ENCODE results near the gene NKD2.

Gene NKD2

DNA sequence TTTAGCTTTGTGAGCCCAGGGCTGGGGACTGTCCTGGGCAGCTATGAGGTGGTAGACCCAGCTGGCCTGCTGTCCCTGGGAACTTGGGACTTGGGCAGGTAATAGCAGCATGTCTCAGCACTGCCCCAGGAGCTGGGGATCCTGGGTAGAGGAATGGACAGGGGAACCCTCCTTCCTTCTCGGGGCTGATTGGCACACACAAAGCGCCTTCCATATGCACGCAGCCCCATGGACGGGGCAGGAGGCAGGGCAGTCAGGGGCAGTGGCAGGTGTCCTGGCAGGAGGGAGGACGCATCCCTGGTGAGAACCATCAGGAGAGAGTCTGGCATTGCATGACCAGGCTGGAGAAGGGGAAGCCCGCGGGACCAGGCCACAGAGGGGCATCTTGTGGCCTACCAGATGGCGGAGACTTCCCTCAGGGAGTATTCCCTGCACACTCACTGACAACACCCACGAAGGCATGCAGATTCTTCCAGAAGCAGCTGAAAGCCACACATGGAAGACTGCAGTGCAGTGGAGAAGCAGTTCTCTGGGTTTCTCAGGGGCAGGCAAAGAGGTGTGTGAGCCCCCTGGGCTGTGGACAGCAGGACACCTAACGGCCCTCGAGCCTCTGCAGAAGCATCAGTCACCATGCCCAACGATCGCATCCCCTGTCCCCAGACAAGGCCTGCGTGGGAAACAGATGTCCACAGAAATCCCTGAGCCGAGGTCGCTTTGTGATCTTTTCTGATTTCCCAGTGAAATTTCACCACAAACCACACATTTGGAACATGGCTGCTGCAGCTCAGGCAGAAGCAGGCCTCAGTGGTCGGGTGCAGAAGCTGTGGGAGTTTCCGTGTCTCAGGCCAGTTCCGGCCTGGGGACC lies 7.0 kb upstream of the NKD2 start:
- no peak for DNase-seq

DNA sequence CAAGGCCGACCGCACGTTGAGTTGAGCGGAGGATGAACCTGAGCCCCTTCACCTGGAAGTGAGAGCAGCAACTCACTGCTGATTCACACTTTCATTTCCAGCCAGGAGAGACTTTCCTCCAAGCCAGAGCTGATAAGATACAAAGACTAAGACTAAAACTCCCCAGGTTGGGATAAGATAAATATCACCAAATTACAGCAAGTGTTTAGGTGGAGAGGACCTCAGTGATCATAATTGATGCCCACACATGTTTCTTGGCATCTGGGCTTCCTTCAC lies 6.4 kb upstream of the NKD2 start:
- DNase-seq = no peak

DNA sequence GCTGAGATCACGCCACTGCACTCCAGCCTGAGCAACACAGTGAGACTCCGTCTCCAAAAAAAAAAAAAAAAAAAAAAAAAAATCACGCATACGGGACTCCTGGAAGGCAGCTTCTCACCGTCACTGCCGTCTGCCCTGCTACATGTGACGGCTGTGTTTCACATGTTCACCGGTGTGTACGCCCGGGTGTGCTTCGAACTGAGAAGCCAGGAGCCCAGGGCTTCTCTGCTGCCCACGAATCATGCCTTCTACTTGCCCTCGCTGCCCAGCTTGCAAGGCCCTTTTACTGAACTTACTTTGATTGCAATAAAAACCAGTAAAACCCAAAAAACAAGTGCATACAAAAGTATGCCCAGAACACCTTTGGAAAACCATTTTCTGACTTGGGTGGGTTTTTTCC lies 5.8 kb upstream of the NKD2 start:
- no peak for DNase-seq

DNA sequence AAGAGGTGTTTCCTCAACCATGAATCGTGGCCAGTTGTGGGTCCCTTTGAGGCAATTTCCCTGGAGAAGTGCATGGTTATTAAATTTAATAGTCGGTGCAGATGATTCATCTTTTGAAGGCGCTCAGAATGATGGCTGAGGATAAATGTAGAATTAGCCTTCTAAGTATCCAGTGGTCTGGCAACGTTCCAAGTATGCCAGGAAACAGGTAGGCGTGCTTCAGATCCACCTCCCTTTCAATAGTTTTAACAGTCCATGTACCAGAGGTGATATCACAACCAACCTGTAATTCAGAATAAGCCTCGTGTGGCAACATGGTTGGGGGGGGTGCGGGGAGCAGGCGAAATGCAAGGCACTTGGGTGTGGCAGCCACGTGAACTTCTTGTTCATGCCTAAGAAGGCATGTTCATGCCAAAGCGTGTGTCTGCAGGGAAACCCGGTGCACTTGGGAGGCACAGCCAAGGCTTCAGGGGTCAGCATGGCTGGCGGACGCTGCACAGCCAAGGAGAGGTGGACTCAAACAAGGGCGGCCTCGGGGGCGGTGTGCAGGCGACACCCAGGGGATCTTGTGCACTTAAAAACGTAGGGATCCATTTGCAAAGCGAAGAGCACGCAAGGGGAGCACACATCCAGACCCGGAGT lies 5.2 kb upstream of the NKD2 start:
- no peak for DNase-seq

DNA sequence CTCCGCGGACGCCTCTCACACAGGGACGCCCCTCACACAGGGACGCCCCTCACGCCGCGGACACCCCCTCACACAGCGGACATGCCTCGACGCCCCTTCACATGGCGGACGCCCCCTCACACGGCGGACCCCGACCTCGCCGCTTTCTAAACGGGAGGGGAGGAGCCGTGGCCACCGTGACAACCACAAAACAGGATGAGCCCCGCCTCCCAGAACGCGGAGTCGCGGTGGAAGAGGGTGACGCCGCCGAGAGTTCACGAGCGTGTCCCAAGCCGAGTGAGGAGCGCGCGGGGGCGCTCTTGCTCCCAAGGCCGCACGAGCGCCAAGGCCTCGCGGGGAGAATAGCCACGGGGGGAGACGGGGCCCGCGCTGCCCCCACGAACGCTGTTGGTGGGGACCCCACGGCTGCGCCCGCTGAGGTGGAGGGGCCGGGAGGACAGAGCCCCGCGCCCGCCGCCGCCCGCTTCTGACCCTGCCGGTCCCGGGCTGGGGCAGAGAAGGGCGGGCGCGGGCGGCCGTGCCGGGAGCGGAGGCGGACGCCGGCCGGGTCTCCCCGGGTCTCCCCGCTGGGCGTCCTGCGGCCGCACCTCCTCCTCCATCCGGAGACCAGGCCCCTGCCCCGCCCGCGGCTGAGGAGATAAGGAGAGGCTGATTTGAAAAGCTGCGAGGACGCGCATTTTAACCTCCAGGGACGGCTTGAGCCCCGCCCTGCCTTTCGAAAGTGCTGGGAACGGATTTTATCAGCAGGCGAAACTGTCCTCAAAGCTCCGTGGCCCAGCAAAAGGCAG lies 3.9 kb upstream of the NKD2 start:
- peak in 1 of 2 donors; percentile 32 for DNase-seq

DNA sequence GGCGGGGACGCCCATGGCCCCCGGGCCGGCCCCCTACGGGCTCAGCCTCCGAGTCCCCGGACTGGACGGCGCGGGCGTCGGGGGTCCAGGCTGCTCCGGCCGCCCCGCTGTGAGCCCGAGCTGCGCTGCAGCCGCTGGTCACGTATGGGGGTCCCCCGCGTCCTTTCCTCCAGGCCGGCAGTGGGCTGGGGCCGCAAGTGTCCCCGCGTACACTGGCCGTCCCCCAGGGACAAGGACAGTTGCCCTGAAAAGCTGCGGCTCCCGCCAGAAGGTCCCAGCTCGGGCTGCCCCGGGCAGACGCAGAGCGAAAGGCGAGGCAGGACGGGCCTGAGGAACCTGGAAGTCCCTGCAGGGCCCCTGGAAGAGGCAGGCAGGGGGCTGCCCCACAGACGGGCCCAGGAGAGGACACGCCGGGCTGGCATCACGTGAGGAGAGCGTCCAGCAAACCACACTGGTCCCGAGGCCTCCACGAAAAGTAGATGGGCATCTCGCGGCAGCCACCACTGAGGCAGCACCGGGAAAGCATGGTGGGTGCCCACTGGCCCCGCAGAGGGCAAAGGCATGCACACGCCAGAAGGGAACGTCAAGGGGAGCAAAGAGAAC lies 3.3 kb upstream of the NKD2 start:
- no peak for DNase-seq

DNA sequence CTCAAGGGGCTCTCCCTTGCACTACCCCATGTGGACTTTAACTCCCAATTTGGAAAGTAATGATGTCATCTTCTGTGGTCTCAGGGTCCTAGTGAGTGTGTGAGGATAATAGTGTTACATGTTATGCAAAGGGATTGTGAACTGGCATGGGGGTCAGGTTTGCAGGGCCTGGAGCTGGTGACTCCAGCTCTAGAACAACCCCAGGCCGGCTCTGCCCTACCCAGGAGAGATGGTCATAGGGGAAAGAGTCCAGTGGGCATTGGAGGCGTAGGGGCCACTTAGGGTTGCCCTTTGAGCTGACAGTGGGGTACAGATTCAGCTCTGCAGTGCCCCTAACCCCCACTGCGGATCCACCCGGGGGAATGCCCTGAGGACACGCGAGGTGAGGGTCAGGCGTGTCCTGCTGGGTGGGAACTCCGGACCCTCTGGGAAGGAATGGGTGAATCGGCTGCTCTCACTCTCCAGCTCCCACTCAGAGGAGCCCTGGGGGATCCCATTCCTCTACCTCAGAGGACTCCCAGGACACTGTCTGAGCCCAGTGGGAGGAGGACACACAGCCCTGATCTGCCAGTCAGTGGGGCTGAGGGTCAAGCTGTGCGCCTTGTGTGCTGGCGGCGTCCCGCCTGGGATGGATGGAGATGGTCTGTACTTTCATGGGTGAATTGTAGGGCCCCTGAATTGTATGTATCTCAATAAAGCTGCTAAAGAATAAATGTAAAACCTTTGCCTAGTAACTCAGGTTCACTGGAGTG lies 2.5 kb upstream of the NKD2 start:
- DNase-seq = no peak

DNA sequence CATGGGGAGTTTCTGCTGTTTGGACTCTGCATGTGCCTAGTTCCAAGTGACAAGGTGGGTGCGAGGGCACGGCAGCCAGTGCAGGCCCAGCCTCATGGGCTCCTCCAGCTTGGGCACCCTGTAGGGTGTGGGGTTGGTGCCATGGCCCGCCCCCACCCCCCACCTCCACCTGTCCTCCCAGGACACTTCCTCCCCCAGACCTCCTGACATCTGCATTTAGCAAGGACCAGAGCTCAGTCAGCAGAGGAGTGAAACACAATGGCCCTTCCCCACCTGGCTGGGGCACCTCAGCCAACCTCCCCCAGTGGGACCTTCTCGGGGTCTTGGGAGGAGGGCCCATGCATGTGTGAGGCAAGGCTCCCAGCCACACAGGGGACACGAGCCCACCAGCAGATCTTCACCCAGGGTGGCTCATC lies 1.9 kb upstream of the NKD2 start:
- DNase-seq = no peak

DNA sequence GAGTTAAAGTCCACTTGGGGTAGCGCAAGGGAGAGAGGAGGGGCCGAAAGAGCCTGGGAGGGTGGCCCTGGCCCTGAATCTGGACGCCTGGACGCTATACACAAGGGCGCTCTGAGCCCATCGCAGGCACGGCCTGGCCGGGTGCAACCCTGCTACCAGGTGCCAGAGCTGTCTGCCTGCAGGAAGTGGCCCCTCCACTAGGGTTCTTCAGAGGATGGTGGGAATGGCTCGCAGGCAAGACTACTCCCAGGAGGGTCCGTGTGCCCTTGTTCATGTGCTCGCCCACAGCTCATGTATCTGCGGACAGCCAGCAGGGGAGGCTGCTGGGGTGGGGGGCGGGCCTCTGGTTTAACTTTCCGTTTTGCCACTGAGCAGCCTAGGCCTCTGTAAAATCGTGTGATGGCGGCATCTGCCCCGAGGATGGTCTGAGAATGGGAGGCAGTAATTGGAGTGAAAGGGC lies 1.4 kb upstream of the NKD2 start:
- no peak for DNase-seq

DNA sequence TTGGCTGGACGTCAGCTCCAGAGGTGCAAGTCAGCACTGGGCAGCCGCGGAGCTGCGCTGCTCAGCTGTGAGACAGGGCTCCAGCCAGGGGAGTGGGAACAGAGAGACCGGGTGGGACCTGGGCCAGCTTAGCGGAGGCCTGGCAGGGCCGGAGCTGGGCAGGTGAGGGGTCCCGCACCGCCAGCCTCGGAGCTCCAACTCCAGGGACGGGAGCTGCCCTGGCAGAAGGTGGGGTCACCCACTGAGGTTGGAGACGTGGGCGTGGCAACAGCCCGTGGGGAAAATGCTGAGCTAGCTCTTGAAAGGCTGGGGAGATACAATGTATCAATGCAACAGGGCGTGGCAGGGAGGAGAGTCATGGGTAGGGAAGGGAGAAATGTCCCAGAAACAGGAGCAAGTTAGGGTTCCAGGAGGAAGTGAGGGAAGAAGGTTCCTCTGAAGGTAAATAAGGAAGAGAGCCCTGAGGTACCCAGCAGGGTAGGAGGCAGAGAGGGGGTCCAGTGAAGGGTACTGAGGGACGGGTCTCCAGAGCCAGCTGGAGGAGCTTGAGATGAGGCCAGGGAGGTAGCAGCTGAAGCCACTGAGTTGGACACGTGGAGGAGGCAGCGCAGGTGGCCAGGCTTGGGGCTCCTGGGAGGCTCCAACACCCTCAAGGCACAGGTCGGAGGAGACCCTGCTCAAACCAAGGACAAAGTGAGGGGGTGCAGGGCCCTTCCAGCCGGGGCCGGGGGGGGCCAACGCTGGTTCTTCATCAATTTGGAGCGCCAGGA lies 736 bp upstream of the NKD2 start:
- no peak for DNase-seq

DNA sequence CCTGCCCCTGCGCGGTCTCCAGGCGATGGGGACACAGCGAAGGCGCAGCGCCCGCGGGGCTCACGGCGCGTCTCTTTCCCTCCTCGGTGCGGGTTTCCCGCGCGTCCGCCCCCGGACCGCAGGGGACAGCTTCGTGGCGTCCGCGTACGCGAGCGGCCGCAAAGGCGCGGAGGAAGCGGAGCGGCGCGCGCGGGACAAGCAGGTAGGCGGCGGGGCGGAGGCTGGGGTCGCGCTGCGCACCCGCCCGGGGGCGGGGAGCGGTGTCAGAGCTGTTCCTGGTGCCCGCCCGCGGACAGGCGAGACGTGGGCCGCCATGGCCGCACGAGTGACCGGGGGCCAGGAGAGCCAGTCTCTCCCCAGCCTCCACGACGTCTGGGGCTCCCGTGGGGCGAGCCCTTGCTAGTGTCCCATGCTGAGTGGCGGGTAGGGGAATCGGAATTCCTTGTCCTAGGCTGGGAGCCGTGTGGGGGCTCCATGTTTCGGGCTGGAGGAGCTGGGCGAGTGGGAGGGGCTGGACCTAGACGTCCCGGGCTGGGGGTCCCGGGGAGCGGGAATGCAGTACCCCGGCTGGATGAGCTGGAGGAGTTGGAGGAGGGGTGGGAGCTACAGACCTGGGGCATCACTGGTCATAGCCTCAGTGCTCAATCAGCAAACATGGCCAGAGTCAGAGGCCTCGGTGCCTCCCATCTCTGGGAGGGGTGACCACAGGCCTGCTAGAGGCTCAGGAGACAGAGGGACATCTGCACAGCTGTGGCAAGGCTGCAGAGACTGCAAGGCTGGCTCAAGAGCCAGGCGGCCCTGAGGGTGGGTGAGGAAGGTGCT lies 968 bp downstream of the NKD2 start:
- no peak for DNase-seq

DNA sequence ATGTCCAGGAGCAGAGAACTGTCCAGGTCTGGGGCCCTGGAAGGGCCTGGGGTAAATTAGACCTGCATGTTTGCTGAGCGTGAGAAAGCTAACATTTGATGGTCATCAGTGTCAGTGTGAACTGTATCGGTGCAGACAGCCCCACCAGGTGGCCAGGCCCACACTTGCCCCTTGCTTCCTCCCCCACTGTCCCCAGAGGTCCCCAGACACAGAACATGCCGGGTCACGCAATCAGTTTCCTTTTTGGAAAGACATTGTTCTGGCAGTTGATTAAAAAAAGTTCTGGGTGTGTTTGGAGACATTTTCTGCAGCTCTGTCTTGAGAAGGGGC lies 1.5 kb downstream of the NKD2 start:
- DNase-seq = no peak

DNA sequence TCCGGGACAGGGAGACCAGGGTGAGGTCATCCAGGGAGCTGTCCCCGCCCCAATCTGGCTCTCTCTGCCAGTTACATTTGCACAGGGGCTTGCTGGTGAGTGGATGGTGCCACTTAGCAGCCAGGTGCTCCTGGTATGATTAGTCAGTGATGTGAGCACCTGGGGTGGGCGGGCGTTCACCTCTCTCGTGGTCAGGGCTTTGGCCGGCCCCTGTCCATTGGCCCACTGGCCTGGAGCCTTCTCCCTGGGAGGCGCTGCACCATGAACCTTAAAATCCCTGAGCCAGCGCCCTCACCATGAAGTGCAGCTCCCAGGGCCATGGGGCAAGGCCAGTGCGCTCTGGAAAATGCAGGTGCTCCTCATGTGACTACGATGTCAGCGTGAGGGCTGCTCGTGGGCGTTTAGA lies 2.0 kb downstream of the NKD2 start:
- no peak for DNase-seq

DNA sequence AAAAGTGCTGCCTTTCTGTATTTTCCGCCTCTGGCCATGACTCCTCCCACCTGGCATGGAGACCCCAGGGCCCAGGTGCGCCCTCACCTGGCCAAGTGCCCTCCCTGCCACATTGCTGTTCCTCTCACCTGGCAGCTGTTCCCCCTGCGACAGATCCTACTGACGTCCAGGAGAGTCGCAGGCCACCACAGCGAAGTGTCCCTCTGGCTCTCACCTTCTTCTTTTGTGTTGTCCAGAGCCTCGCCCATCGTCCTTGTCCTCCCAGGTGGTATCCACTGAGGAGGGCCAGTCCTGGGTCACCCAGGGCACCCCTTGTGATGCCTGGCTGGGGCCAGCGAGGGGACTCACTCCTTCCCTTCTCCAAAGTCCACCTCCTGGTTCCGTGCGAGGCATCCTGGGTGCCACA lies 2.6 kb downstream of the NKD2 start:
- peak; percentile 39 to 46 for DNase-seq

DNA sequence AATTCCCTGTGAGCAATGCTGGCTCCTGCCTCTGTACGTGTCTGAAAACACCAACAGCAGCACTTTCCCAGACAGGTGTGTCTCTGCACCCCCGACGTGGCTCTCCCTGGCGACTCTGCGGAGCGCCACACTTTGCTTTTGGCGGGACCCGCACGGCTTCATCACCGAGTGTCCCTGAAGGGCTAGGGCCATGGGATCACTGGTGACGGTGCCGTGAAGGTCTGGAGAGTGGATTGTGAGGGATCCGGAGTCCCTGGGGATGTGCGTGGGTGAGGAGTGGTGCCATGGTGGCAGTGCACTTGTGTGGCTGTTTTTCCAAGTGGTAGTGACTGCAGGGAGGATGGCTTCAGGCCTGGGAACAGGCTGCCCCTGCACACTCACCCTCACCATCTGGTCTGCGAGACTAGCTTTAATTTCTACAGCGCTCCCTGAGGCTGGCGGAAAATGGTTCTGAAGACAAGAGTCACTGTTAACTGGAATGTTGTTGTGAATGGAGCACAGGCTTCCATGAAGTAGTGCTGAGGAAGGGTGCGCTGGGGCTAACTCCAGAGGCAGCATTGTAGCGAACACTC lies 3.2 kb downstream of the NKD2 start:
- DNase-seq = no peak

DNA sequence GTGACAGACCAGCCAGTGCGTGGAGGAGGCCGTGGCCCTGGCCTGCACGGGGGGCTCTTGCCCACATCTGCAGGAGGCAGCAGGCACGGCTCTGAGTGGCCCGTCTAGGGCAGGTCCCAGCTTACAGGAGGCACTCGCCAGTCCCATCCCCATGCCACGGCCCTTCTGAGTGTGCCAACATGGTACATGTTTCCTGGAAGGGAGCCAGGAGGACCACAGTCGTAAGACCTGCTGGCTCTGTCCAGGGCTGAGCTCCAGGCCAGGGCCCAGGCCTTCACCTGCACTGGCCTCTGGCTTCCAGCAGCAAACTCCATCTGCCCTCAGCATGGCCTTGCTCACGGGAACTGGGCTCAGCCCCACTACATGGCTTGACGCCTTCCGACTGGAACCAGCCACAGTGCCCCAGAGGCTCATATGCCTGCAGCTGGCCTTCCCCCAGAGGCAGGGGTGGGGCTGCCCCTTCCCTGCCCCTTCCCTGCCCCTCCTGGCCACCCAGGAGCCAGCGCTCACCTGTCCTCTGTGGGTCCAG lies 3.8 kb downstream of the NKD2 start:
- DNase-seq = no peak

DNA sequence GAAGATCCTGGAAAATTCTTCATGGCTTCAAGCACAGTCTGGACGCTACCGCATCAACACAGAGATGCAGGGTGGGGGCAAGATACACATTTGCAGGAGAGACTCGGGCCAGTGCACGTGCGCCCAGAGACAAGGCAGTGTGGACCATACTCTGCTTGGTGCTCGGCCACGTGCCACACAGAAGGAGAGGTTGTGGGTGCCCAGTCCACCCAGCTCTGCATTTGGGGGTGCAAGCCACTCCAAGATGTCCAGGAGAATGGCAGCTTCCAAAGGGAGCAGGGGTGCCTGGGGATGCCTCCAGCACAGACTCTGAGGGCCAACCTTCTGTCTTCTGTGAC lies 4.3 kb downstream of the NKD2 start:
- no peak for DNase-seq

DNA sequence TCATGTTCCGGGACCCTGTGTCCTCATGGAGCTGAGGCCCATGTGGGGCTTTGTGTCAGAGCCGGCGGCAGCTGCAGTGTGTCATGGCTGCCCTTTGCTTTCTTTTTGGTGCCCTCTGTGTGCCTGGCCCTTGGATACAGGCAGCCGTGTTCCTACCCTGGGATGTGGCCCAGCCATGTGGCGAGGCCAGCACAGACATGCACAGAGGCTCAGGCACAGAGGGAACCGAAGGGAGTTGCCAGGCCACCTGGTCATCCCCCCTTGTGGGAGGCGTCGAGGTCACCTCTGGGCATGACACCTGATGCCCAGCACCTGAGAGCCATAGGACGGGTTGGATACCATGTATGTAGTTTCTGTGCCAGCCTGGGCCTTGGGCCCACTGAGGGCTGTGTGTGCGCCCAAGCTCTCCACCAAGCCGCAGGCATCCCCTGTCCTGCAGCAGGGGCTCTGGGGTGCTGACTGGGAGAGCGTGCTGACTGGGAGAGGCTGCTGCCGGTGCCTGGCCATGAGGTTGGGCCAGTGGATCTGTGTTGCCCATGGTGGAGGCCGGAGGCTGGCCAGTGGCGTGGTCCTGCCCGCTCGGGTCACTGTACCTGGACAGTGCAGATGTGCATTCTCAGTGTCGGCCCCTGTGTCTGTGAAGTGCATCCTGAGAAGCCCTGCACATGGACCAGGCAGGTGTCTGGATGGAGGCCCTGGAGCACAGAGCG lies 4.8 kb downstream of the NKD2 start:
- no peak for DNase-seq

DNA sequence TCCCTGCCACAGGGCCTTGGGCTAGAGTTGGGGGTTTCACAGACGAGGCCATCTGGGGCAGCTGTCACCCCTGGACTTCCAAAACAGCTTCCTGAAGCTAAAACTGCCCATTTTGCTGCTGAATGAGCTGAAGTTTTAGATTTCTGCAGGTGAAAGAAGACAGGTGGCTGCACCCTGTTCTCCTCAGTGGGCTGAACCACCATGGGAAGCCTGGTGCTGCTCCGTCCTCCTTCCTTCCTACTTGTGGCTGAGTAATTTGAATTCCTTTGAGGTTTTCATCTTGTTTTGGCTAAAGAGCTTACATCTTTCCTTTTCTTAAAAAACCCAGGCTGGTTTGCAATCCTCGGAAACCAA lies 5.3 kb downstream of the NKD2 start:
- no peak for DNase-seq

DNA sequence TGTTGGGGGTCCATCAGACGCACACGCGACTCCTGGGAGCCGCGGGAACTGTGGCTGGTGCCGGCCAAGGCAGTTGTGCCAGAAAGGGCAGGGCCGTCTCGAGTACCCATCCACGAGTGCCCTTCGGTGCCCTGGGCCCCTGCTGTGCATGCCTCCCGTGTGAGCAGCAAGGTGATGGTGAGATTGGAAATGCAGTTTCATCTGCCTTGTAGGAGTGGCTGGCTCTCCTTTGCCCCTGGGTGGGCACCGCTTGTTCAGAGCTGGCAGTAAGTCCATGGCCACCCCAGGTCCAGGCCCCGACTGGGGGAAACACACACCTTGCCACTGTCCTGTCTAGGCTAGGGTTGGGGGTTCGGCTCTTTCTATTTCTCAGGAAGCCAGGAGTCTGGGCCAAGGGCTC lies 5.7 kb downstream of the NKD2 start:
- DNase-seq = no peak
